RPMI8226 (cell line): ENCODE data around the gene SCML1.

ENCODE experiments used
- DNase-seq: peaks from one replicate; pipeline ENCODE4 v3.0.0-alpha.2; 2015

The SCML1 gene

GRCh38 chrX:17801431-17801830 lies 64.1 kb downstream of the SCML1 start:
- no peak for DNase-seq

- no peak for DNase-seq
These were observed 65.5 kb downstream of the SCML1 start for GRCh38 chrX:17802756-17803155.

GRCh38 chrX:17803449-17803848 lies 66.2 kb downstream of the SCML1 start:
- no peak for DNase-seq
